Measurements from ENCODE around the gene RPS6KB2. TPM values are rescaled to one million over a fixed set of nuclear protein-coding genes. Genes with fewer than 3 reads are reported as not detected.
A peak's percentile ranks its signal among the peaks of the same experiment; 100 is the strongest.

RPS6KB2 gene
- total and polyA plus RNA-seq, 10 of the 15 experiments (the other 5 are each of a cell fraction or from before 2014, with no cell fraction given): 0.39 to 101 (median 58.4) TPM

- peak; percentile 85 for ATAC-seq
- H3K27ac ChIP-seq (ENCODE audit: control insufficient read depth, insufficient read depth): peak overlapping the region; percentile 93
- CTCF ChIA-PET: interaction anchor here (0.9 to 5.1 kb wide), 6 partner anchors 18 to 150 kb away, joined by 3 to 36 read pairs (median 4); partner anchors contain the start of genes AIP, PPP1CA and PTPRCAP
- RAD21 ChIA-PET (ENCODE audit: unreplicated experiment): interaction anchor here (0.5 to 5.5 kb wide), 11 partner anchors 18 to 114 kb away, joined by 3 to 72 read pairs (median 4); partner anchors contain the start of genes AIP, PPP1CA, PTPRCAP and TBC1D10C
- POLR2A ChIA-PET: interaction anchor here (0.6 to 8.1 kb wide), 11 partner anchors 18 to 884 kb away, joined by 3 to 78 read pairs (median 6); partner anchors contain the start of genes AIP, PPP1CA, PTPRCAP and RAD9A
- H3K27me3 ChIP-seq (replicated peaks in 1 of 2; ENCODE audit: control insufficient read depth in 2 of 2, insufficient read depth in 2 of 2, low read length in 1 of 2): no peaks in the 10 kb centered on the region
- BruUV-seq (replicated peaks): no TSS peak
- in situ Hi-C loops (cut with MboI) (no loop called here), intact Hi-C loops (cut with micrococcal nuclease; ENCODE audit: unreplicated experiment) (no loop called here)
- H3K36me3 ChIP-seq (ENCODE audit: control insufficient read depth in 2 of 2, insufficient read depth in 2 of 2, low read length in 1 of 2): no peaks in the 10 kb centered on the region; a peak in 1 of 4 replicates
- peaks cover 14% of the 10 kb centered on the region for H3K79me2 ChIP-seq (ENCODE audit: control insufficient read depth, insufficient read depth, low read length)
- H3K4me3 ChIP-seq: peak overlapping the region; percentile 97
- SMC1A ChIA-PET (ENCODE audit: uncharacterized antibody, unreplicated experiment): interaction anchor here (0.9 to 5.2 kb wide), 5 partner anchors 18 to 62 kb away, joined by 3 to 46 read pairs (median 13); partner anchors contain the start of genes AIP, PPP1CA, PTPRCAP and TBC1D10C
- H4K20me1 ChIP-seq (ENCODE audit: control insufficient read depth, insufficient read depth): no peaks in the 10 kb centered on the region
- peak overlapping the region; percentile 100 for H3K4me2 ChIP-seq (ENCODE audit: control insufficient read depth, insufficient read depth)
- H3K9me3 ChIP-seq (replicated peaks; ENCODE audit: control insufficient read depth, insufficient read depth, low read length): no peaks in the 10 kb centered on the region
- H3K9ac ChIP-seq (ENCODE audit: control insufficient read depth, insufficient read depth, low read length): peak overlapping the region; percentile 95
- peak; percentile 65 for DNase-seq (ENCODE audit: low read depth, low spot score)
- under 1% methylated on average over 45 of the region's 56 CpGs for WGBS (ENCODE audit: insufficient coverage, insufficient replicate concordance, low lambda C conversion rate, missing lambda C conversion rate)
- peak overlapping the region; percentile 79 for H2AFZ ChIP-seq (ENCODE audit: control insufficient read depth, low read depth, low read length)
- H3K4me1 ChIP-seq (ENCODE audit: control insufficient read depth, insufficient read depth, low read length): peaks cover 33% of the 10 kb centered on the region
- no peak for FAIRE-seq
- TF ChIP-seq PML (IDR thresholded peaks at IDR 0.05; ENCODE audit: low read length): no peak
- no peak for TF ChIP-seq E4F1 (IDR thresholded peaks at IDR 0.05; ENCODE audit: borderline replicate concordance, partially characterized antibody)
- TF ChIP-seq ZNF384 (IDR thresholded peaks at IDR 0.05; ENCODE audit: borderline replicate concordance, low read depth, low read length): no peak
- TF ChIP-seq ZBED1 (IDR thresholded peaks at IDR 0.05; ENCODE audit: borderline replicate concordance): no peak
- TF ChIP-seq IRF4 (IDR thresholded peaks at IDR 0.05; ENCODE audit: low read depth, low read length): no peak
- TF ChIP-seq TARDBP (IDR thresholded peaks at IDR 0.05; ENCODE audit: borderline replicate concordance): no peak
- TF ChIP-seq IRF3 (IDR thresholded peaks at IDR 0.05): no peak
- no peak for TF ChIP-seq RFX5 (IDR thresholded peaks at IDR 0.05; ENCODE audit: low read depth, low read length)
- no peak for TF ChIP-seq ZNF622 (IDR thresholded peaks at IDR 0.05)
- peak; percentile 79 for TF ChIP-seq USF1 (IDR thresholded peaks at IDR 0.05; ENCODE audit: borderline replicate concordance, extremely low read length, insufficient read depth, low read depth, low read length)
- TF ChIP-seq POU2F2 (IDR thresholded peaks at IDR 0.05; ENCODE audit: borderline replicate concordance, low read depth, low read length): peak; percentile 37; the same call in 1 of the 3 replicates
- no peak for TF ChIP-seq STAT1 (conservative IDR thresholded peaks at IDR 0.05)
- peak; percentile 56 for TF ChIP-seq NR2C1 (IDR thresholded peaks at IDR 0.05)
- TF ChIP-seq SIN3A (IDR thresholded peaks at IDR 0.05; ENCODE audit: low read depth, low read length): no peak; the same call in 1 of the 2 replicates
- no peak for TF ChIP-seq NFYA (IDR thresholded peaks at IDR 0.05; ENCODE audit: borderline replicate concordance, low read depth, low read length)
- TF ChIP-seq TCF12 (IDR thresholded peaks at IDR 0.05; ENCODE audit: low read depth, low read length): peak; percentile 49; the same call in 1 of the 2 replicates
- no peak for TF ChIP-seq SUZ12 (IDR thresholded peaks at IDR 0.05; ENCODE audit: unreplicated experiment)
- TF ChIP-seq POLR2AphosphoS5 (IDR thresholded peaks at IDR 0.05; ENCODE audit: low read length): peak; percentile 73; the same call in 1 of the 2 replicates
- TF ChIP-seq MEF2A (IDR thresholded peaks at IDR 0.05; ENCODE audit: insufficient read depth, low read depth, low read length): no peak
- no peak for TF ChIP-seq HDAC2 (IDR thresholded peaks at IDR 0.05)
- TF ChIP-seq MTA3 (IDR thresholded peaks at IDR 0.05; ENCODE audit: borderline replicate concordance, low read length): no peak
These were observed 36.3 kb downstream of the RPS6KB2 start for GRCh38 chr11:67464411-67465188.
